PC-3 (cell line): ENCODE measurements around the gene ZNF143.

ENCODE experiments used
- CTCF ChIP-seq: fragments of 300-600 bp; sonication (generic); conservative IDR thresholded peaks from 2 replicates; pipeline ENCODE4 v1.5.1; 2017; ENCODE audit warnings: antibody characterized with exemption, low read depth, mild to moderate bottlenecking, low read length
- EZH2 ChIP-seq: fragments of 300-600 bp; sonication (generic); IDR thresholded peaks from one replicate; pipeline ENCODE4 v1.6.1; 2017; ENCODE audit warnings: antibody characterized with exemption, mild to moderate bottlenecking, low read length; ENCODE audit not compliant: unreplicated experiment

- TF ChIP-seq EZH2: no peak
- TF ChIP-seq CTCF: no peak
Observed at GRCh38 chr11:9448576-9449352, 12.0 kb upstream of the ZNF143 start.
